Measurements from ENCODE around the gene GIGYF2.
A peak's percentile ranks its signal among the peaks of the same experiment; 100 is the strongest.

GIGYF2 gene

DNA sequence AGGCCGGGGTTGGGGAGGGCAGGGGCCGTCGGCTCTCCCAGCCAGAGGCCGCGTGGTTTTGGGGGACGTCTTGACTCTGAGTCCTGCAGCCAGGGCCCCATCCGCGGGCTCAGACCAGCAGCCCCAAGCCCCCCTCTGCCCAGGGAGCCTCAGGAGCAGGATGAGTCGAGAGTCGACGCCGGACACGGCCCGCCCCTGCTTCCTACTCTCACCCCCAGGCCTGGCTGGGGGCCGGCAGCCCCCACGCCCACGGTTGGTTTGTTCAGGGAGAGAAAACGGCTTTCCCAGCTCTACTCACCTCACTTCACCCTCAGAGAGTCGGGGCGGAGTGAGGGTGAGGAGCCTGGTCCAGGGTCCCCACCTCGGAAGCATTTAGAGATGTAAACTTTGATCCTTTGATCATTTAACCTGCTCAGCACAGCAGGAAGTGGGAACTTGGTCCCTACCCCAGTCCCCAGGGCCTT is 179.9 kb downstream of the GIGYF2 start:
- DNase-seq (ENCODE audit: insufficient read length, low spot score) (peak; percentile 54), FAIRE-seq (no peak)
- TF ChIP-seq, protein P1, sequence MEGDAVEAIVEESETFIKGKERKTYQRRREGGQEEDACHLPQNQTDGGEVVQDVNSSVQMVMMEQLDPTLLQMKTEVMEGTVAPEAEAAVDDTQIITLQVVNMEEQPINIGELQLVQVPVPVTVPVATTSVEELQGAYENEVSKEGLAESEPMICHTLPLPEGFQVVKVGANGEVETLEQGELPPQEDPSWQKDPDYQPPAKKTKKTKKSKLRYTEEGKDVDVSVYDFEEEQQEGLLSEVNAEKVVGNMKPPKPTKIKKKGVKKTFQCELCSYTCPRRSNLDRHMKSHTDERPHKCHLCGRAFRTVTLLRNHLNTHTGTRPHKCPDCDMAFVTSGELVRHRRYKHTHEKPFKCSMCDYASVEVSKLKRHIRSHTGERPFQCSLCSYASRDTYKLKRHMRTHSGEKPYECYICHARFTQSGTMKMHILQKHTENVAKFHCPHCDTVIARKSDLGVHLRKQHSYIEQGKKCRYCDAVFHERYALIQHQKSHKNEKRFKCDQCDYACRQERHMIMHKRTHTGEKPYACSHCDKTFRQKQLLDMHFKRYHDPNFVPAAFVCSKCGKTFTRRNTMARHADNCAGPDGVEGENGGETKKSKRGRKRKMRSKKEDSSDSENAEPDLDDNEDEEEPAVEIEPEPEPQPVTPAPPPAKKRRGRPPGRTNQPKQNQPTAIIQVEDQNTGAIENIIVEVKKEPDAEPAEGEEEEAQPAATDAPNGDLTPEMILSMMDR (IDR thresholded peaks at IDR 0.05; ENCODE audit: insufficient read depth, missing control alignments), result no peak

DNA sequence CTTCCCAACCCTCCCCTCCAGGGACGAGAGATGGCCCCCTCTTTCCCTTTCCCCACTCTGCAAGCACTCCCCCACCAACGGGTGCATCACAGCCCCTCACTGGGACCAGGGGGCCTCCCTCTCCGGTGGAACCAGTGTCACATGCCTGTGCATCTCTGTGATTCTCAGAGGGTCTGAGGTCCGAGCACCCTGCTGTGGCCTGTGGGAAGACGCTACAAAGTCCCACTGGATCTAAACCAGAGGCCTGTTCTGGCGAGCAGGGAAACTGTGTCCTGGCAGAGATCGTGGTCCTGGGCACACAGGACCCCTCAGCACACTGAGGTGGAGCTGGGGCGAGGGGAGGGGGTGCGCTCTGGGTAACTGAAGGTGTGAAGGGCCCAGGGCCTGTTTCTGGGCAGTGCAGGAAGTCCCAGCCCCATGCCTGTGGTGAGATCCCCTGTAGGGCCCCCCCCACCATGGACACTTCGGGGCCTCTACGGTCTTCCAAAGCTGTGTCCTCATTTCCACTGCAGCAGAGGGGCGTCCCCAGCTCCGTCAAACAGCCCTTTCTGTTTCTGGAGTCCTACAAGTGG is 180.9 kb downstream of the GIGYF2 start:
- DNase-seq (ENCODE audit: insufficient read length, low spot score), result no peak
- TF ChIP-seq, protein P1 (IDR thresholded peaks at IDR 0.05; ENCODE audit: insufficient read depth, missing control alignments), result no peak
- FAIRE-seq, result no peak

DNA sequence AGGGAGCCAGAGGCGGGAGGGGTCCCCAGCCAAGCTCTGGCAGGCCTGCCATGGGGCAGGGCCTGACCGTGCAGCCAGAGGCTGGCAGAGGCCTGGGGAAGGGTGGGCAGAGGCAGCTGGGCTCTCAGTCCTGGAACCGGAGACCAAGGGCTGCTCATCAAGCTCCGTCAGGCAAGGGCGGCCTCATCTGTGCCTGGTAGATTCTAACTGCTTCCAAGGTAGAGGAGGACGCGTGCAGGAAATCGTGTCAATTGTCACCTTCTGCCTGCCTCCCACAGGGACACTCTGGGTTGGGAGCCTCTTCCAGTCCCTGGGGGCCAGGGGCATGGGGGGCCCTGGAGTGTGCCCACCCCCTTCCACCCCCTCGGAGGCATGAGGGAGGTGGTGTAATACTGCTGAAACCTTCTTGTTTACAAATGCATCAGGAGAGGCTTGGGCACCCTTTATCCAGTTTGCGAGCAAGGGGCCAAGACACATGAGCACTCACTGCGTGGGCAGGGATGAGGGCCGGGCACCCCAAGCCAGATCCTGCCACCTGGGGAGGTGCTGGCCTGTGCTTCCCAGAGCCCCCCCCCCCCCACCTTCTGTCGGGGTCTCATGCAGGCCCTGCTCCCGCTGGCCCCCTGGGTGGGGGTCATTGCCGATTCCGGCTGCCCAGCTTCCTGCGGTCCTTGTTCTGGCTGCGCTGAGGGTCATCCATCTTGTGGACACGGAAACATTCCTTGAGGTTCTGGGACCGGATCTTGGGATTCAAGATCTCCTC is 181.9 kb downstream of the GIGYF2 start:
- TF ChIP-seq, protein P1 (IDR thresholded peaks at IDR 0.05; ENCODE audit: insufficient read depth, missing control alignments), result no peak
- FAIRE-seq (no peak), DNase-seq (ENCODE audit: insufficient read length, low spot score) (no peak)

DNA sequence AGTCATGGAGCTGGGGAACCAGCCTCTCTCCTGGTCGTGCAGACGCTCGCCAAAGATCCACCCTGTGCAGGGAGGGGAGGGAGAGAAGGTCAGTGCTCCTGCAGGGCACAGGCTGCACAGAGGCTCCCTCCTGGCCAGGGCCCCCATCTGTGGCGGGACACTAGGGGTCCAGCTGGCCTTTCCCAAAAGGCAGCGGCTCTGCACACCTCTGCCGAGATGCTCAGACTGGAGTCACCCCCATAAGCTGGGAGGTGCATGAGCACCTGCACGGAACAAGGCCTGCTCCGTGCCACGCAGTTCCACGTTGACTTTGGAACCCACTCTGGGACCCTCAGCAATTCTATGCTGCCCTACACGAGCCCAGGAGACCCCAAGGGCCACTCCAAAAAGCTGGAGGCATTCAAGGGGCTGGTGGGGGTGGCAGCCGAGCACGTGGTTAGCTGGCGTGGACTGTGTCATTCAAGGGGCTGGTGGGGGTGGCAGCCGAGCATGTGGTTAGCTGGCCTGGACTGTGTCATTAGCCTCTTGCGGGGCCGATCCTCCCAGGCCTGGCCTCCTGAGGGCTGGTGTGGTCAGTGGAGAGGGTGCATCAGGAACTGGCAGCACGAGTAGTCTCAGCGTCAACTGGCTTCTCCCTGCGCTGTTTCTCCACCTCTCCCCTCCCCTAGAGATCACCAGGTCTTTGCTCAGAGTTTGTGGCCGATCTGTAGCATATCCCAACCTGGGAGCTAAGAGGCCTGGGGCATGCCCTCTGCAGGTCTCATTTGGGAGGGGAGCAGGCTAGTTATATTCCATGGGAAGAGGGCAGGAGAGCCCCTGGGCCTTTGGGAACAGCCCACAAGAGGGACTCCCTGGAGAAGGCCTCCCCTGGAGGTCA is 182.7 kb downstream of the GIGYF2 start:
- no peak for DNase-seq (ENCODE audit: insufficient read length, low spot score)
- TF ChIP-seq, protein P1 (IDR thresholded peaks at IDR 0.05; ENCODE audit: insufficient read depth, missing control alignments), result no peak
- FAIRE-seq, result no peak

DNA sequence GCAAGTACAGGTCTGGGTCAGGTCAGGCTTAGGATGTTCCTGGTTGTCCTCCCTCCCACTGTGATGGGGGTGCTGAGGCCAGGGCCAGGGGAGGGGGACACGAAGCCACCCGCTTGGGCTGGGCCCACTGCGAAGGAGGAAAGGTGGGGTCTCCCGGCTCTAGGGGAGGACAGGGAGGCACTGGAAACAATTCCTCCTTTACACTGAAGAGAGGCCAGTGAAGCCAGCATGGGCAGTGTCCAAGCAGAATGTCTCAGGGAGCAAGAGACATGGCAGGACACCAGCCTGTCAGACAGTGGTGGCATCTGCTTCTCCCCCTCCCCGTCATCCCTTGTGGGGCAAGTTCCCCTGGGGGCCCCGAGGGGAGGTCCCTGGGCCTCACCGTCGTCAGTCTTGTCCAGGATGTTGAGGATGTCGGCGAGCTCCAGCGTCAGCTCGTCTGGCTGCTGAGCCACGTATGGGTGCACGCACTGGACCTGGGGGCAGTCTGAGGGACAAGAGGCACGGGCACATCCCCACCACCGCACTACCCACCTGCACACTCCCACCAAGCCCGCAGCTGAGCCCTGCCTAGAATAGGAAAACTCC is 183.7 kb downstream of the GIGYF2 start:
- FAIRE-seq (no peak), DNase-seq (ENCODE audit: insufficient read length, low spot score) (no peak)
- TF ChIP-seq, protein P1 (IDR thresholded peaks at IDR 0.05; ENCODE audit: insufficient read depth, missing control alignments), result no peak

DNA sequence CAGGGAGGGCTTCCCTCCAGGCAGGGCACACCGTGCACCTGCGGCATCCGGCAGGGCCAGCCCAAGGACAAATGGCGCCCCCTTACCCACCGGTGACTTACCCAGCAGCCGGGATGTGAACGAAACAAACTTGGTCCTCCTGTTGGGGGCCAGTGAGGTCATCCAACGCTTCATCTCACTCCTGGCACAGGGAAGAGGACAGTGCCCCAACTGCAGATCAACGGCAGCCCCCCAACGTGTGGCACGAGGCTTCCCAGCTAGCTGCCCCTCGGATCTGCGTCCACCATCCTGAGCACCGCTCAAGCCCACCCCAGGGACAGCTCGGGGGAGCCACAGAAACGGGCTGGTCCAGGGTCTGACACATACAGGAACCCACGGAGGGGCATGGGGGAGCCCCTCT is 185.0 kb downstream of the GIGYF2 start:
- FAIRE-seq (no peak), DNase-seq (ENCODE audit: insufficient read length, low spot score) (no peak)
- TF ChIP-seq, protein P1 (IDR thresholded peaks at IDR 0.05; ENCODE audit: insufficient read depth, missing control alignments), result no peak

Data from D721Med (cell line).